Inflammatory macrophage treated with lipopolysaccharide for 1 hour (primary cell): ENCODE results near the gene SLC46A1.
"Not testable (repeated sequence)": the region's sequence is repeated elsewhere in the genome, so short reads cannot be mapped to it uniquely, and the experiment has no call there.

Experiments used
- DNase-seq, 2 donors: peaks; one replicate each; pipeline ENCODE4 v3.0.0-alpha.2; 2020 to 2022

Gene SLC46A1

DNA sequence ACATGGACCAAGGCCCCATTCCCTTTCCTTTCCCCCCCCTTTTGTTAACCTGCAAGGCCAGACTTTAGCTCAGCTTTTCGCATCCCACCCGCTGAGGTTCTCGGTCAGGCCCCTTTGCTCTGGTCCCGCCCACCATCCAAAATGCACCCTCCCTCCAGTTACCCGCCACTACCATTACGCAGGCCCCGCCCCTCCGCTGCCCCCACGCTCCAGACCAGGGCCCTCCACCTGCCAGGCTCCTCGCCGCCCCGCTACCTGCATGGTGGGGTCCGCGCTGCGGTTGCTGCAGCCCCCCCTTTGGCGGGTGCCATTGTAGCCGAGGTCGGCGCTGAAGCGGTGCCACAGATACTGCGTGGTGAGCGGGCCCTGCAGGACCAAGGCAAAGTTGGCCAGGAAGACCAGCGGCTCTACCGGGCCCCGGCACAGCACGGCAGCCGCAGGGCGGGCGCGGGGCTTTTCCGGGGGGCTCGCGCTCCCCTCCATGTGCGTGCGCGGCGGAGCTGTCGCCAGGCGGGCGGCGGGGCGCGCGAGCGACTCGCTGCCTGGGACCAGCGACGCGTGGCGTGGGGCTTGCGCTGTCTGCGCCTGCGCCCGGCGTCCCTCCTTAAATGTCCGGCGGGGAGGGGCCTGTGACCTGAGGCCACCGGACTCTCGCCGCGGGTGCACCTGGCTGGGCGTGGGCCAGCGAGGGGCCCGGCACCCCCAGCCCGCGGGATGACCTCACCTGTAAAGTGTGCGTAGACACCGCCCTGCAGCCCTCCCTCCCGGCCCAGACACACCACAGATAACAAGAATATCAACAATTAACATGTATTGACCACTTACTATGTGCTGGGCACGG, at the start of gene SLC46A1:
SLC46A1 (minus strand) TSS at position 581 of the 841 bp plus-strand sequence; CDS start at position 483, 98 bp downstream.
- DNase-seq: peak in 1 of 2 donors; percentile 18

- DNase-seq: no peak
These were observed 43.8 kb upstream of the SLC46A1 start for GRCh38 chr17:28449859-28450258.

GRCh38 chr17:28447396-28447760, 41.4 kb upstream of the SLC46A1 start:
- no peak for DNase-seq

DNA sequence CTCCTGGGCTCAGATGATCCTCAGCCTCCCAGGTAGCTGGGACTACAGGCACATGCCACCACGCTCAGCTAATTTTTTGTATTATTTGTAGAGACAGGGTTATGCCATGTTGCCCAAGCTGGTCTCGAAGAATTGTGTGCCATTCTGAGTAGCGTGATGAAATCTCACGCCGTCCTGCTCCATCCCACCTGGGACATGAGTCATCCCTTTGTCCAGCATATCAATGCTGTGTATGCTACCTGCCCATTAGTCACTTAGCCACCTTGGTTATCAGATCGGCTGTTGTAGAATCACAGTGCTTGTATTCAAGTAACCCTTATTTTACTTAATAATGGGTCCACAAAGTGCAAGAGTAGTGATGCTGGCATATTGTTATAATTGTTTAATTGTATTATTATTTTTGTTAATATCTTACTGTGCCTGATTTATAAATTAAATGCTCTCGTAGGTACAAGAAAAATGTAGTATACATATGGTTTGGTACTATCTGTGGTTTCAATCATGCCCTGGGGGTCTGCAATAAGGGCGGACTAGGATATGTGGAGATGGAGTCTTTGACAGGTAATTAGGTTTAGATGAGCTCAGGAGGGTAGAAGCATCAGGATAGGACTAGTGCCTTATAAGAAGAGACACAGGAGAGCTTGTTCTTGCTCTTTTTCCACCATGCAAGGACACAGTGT, 40.8 kb upstream of the SLC46A1 start:
- DNase-seq: no peak

- no peak for DNase-seq
These were observed 38.1 kb upstream of the SLC46A1 start for GRCh38 chr17:28443901-28444638.

GRCh38 chr17:28434326-28434725, 28.3 kb upstream of the SLC46A1 start:
- not testable (repeated sequence) for DNase-seq

DNA sequence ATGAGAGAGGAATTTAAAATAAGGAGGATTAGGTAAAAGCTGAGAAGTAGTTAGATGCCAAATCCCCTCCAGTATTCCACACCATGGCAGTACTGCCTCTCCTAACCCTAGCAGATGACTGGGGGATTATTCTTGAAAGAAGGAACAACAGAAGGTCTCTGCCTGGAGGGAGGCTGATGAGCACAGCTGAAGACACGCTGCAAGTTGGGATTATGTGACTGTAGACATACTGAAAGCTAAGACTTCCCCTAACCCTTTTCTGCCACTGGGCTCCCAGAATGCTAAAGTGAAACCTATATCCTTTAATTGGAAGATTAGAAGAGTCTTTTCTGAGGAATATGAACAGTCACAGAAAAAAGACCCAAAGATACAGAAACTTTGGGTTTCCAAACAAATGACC, 27.7 kb upstream of the SLC46A1 start:
- no peak for DNase-seq

DNA sequence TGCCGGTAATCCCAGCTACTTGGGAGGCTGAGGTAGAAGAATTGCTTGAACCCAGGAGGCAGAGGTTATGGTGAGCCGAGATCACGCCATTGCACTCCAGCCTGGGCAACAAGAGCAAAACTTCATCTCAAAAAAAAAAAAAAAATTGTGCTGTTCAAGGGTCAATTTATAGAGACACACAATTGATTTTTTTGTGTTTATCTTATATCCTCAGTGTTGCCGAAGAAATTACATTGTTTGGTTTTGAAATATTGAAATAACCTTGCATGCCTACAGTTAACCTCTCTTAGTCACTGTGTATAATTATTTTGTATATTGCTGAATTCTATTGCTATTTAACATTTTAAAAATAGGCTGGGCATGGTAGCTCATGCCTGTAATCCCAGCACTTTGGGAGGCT, 22.0 kb upstream of the SLC46A1 start:
- not testable (repeated sequence) for DNase-seq

DNA sequence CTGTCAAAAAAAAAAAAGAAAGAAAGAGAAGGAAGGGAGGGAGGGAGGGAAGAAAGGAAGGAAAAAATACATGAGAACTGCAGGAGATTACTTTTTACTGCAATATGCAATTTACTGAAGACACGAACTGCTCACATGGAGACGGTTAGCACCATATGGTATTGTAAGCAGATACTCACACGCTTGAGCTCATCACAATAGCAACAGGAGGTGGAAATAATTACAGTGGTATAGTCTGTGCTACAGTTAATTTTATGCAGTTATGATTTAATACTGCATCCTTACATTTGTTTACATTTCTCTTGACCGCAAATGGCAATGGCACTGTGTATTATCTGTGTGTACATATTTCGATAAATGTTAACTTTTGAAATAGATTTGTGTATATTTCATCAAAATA, 21.4 kb upstream of the SLC46A1 start:
- DNase-seq: no peak

GRCh38 chr17:28426081-28426519, 20.1 kb upstream of the SLC46A1 start:
- DNase-seq: peak in 1 of 2 donors; percentile 20

DNA sequence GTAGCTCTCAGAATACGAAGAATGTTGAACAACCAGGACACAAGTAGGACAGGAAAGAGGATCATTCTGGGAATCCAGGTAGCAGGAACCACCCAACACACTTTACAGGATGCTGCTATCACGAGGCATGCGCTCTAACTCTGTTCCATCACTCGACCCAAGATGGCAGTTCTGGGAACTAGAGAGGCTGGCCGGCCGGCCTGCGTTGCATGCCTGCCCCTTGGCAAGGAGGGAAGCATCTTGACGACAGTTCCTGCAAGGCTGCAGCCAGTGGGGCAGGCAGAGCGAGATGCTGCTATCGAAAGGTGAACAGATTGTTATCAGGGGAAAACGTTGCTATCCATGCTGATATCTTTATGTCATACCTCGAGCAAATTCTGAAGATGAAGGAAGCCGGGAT, 19.2 kb upstream of the SLC46A1 start:
- no peak for DNase-seq

- no peak for DNase-seq
These were observed 15.8 kb upstream of the SLC46A1 start for GRCh38 chr17:28421787-28422305.

GRCh38 chr17:28416703-28417311, 10.8 kb upstream of the SLC46A1 start:
- peak; percentile 50 to 74 for DNase-seq

DNA sequence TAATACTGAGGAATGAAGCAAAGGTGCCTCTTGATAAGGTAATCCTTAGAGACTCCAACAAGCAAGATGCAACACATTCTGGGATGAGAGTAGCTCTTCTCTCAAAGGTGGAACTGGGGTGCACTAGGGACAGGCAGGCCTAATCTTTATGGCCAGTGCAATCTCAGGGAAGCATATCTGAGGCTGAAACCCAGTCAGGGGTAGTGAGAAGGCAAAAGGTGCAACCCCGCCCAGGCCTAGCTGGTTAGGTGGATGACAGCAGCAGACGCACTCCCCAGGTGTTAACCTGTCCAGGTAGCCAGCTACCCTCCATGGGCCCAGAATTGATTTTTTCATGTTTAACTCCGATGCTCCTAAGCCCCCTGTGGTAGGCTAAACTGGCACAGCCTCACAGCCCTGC, 9.9 kb upstream of the SLC46A1 start:
- no peak for DNase-seq

- DNase-seq: no peak
These were observed 7.8 kb upstream of the SLC46A1 start for GRCh38 chr17:28413804-28414203.

GRCh38 chr17:28412099-28412498, 6.1 kb upstream of the SLC46A1 start:
- DNase-seq: no peak

DNA sequence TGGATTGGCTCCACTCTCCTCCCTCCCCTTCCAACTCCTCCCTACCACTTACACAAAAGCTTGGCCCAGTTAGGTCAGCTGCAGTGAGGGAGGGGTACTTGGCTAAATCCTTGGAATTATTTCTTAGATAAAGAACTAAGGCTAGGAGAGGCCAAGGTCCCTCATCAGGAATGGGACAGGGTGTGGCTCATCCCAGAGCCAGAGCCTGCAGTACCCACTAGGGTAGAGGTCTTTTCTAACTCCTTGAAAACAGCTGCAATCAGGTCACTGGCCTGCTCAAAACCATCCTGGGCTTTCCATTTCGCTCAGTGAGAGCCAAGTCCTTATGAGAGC, 1.9 kb upstream of the SLC46A1 start:
- DNase-seq: no peak

- no peak for DNase-seq
These were observed 1.3 kb upstream of the SLC46A1 start for GRCh38 chr17:28407130-28407973.

DNA sequence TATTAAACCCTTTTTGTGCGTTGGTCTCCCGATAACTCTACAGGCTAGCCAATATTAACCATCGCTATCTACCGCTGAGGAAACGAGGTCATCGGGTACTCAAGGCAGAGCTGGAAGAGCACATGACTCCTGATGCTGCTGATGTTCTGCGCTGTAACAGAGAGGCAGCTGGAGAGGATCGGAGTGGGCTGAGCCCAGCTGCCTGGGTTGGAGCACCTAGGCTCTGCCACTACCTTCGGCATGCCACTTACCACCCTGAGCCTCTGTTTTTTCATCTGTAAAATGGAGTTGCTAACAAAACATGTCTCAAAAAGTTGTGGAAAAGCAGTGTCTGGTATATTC, 432 bp upstream of the SLC46A1 start:
- DNase-seq: no peak

GRCh38 chr17:28404812-28405570, 1.0 kb downstream of the SLC46A1 start:
- DNase-seq: no peak

DNA sequence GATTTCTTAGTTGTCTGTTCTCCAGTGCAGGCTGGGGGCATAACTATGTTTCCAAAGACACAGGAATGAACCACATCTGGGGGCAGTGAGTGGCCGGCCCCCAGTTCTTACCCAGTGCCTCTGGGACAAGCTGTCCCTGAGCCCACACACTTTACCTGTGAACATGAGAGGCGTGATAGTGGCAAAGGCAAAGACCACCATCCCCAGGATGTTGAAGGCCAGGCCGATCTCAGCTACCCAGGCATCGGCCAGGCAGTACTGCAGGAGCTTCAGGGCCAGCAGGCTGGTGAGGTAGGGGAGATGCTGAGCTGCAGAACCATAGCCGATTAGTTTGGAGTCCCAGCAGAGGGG, 1.6 kb downstream of the SLC46A1 start:
- DNase-seq: no peak
